GM21737 (cell line): ENCODE results near the gene NOL4L.
"Not testable (repeated sequence)": the region's sequence is repeated elsewhere in the genome, so short reads cannot be mapped to it uniquely, and the experiment has no call there.

Experiments used
- ATAC-seq: cut with Tn5 transposase; IDR thresholded peaks from one replicate; pipeline ENCODE4 v1.9.1; 2021; ENCODE audit warnings: mild to moderate bottlenecking, moderate library complexity; ENCODE audit not compliant: unreplicated experiment

Gene NOL4L

DNA sequence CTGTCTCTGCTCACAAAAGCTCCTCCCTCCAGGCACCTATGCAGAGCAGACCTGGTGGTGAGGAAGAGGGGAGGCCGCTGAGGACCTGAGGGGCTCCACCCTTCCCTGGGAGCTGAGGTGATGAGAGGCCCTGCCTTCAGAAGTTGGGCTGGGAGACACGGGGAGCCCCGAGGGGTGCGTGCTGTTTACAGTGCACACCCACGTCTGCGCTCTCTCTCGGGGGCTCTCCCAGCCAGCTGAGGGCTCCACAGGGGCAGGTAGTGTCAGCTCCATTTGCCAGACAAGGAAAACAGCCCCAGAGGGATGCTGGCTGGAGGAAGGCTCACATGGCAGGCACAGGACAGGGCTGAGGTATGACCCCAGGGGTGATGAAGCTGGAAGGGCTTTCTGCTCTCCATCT, 13.5 kb upstream of the NOL4L start:
- ATAC-seq, result no peak

GRCh38 chr20:32597714-32598113, 12.6 kb upstream of the NOL4L start:
- ATAC-seq, result no peak

- ATAC-seq, result no peak
Observed at GRCh38 chr20:32596681-32597252, 11.6 kb upstream of the NOL4L start.

- no peak for ATAC-seq
Observed at GRCh38 chr20:32595143-32595542, 10.0 kb upstream of the NOL4L start.

- ATAC-seq, result not testable (repeated sequence)
Observed at GRCh38 chr20:32594669-32595068, 9.5 kb upstream of the NOL4L start.

- no peak for ATAC-seq
Observed at GRCh38 chr20:32594204-32594603, 9.1 kb upstream of the NOL4L start.

- not testable (repeated sequence) for ATAC-seq
Observed at GRCh38 chr20:32592616-32593015, 7.5 kb upstream of the NOL4L start.

GRCh38 chr20:32592022-32592421, 6.9 kb upstream of the NOL4L start:
- no peak for ATAC-seq

- ATAC-seq, result no peak
Observed at GRCh38 chr20:32589769-32590168, 4.6 kb upstream of the NOL4L start.

GRCh38 chr20:32589256-32589655, 4.1 kb upstream of the NOL4L start:
- no peak for ATAC-seq

DNA sequence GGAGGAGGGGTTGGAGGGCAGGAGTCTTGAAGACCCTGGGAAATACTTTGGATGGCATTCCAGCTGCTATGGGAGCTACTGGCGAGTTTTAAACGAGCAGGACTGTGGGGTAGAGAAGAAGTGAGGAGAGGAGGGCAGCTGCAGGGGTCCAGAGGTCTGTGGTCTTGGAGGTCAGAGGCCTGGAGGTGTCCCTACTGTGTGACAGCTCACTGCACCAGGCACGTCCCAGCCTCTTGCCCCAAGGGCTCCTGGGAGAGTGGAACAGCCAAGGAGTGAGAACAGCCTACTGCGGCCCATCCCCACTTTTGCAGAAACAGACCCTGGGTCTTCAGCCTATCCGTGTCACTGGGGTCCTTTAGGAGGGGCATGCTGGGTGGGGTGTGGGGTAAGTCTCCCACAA, 2.9 kb upstream of the NOL4L start:
- no peak for ATAC-seq

GRCh38 chr20:32586291-32586690, 1.2 kb upstream of the NOL4L start:
- ATAC-seq, result no peak

GRCh38 chr20:32585586-32586127, 524 bp upstream of the NOL4L start:
- ATAC-seq, result no peak

GRCh38 chr20:32583581-32584070, 1.5 kb downstream of the NOL4L start:
- no peak for ATAC-seq

DNA sequence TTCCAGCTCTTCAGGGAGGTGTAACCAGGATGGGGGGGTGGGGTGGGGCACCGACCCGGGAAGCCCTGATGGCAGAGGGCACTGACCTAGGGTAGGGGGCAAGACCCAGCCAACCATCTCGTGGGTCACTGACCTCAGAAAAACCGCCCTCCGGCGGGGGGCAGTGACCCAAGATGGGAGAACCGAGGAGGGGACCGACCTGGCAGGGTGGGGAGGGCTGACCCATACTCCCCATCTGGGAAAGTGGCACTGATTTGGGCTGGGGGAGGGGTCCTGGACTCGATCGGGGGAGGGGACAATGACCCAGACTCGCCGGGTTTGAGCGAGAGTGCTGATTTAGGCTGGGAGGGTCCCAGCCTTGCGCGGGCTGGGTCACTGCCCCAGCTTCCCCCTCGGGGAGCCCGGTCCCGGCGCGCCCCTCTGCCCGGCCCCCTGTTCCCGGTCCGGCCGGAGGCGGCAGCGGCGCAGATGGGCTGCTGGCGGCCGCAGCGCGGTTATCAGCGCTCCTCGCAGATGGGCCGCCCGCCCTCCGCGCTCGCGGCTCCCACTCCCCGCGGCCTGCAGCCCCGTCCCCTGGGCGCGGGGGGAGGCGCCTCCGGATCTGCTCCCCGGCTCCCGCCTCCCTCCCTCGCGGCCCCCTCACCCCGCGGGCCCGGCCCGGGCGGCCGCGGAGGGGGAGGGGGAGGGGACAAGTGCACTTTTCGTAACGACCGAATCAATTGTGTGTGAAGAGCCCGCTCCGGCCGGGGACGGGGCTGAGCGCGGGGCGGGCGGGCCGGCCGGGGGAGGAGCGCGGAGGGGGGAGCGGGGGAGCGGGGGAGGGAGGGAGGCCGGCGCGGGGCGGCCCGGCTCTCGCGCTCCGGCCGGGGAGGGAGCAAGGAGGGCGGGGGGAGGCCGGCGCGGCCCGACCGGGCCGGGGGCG, 2.2 kb downstream of the NOL4L start:
- no peak for ATAC-seq

GRCh38 chr20:32581839-32582658, 3.1 kb downstream of the NOL4L start:
- no peak for ATAC-seq

DNA sequence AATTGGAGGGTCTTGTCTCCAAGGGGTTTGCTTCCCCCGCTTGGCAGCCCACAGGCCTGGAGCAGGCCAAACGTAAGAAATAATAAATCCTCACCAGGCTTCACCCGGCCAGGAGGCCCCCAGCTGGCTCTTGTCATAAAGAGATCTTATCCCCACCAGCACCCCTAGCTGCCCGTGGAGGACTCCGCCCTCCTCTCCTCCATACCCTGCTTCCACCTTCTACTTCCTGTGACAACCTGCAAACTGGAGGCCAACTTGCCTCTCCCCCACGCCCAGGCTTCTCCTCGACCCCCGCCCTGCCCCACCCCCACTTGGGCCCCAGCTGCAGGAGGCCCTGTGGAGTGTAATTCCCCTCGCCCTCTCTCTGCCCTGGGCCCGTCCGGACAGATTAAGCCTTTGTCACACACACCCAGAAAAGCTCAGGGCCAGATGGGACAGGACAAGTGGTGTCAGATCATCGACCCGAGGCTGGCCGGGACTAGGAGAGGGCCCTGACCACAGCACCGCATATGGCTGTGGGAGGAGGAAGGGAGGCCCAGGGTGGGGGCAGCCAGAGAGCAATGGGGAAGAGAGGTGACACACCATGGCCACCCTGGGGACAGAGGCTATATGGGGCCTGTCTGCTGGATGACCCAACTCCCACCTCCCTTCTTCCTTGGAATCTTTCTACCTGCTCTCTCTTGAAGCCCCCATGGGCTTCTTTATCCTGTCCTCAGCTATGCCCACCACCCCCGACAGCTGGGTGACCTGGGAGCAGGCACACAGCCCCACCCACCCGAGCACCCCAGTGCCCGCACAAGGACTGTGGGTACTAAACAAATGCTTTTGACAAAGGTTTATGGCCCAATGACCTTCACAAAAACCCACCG, 3.9 kb downstream of the NOL4L start:
- no peak for ATAC-seq

- no peak for ATAC-seq
Observed at GRCh38 chr20:32580219-32580969, 4.7 kb downstream of the NOL4L start.

DNA sequence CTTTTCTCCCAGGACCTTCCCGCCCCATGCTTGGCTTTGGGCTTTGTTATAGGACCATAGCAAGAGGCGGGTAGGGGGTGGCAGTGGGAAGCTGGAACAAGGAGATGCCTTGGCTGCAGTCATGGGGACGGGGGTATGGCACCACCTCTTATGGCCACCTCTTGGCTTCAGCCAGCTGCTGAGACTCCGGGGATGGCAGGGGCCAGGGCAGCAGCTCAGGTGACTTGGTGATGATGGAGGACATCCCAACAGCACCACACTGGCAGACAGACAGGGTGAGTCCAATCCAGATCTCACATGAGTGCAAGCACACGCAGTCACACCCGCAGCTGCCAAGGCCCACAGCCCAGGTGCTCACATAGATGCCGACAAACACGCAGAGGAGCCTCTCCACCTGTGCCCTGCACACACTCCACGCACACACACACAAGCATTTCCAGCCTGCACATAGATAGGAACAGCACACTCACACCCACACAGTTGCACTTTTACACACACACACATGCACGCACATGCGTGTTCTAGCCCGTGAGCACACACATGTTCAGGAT, 6.2 kb downstream of the NOL4L start:
- ATAC-seq, result no peak
